GM19395 (cell line): ENCODE results near the gene RYR1.
"Not testable (repeated sequence)": the region's sequence is repeated elsewhere in the genome, so short reads cannot be mapped to it uniquely, and the experiment has no call there.

ENCODE experiments used
- ATAC-seq: cut with Tn5 transposase; IDR thresholded peaks from one replicate; pipeline ENCODE4 v1.9.1; 2021; ENCODE audit warnings: mild to moderate bottlenecking, moderate library complexity; ENCODE audit not compliant: unreplicated experiment

RYR1 gene

GRCh38 chr19:38602856-38603255, 169.4 kb downstream of the RYR1 start:
- ATAC-seq, result not testable (repeated sequence)

GRCh38 chr19:38606131-38606530, 172.6 kb downstream of the RYR1 start:
- no peak for ATAC-seq

GRCh38 chr19:38614289-38614688, 180.8 kb downstream of the RYR1 start:
- ATAC-seq, result no peak

- ATAC-seq, result no peak
Observed at GRCh38 chr19:38615007-38615581, 181.6 kb downstream of the RYR1 start.

- no peak for ATAC-seq
Observed at GRCh38 chr19:38616265-38616664, 182.8 kb downstream of the RYR1 start.

- no peak for ATAC-seq
Observed at GRCh38 chr19:38617283-38617763, 183.8 kb downstream of the RYR1 start.

- ATAC-seq, result peak; percentile 60
Observed at GRCh38 chr19:38617764-38618589, 184.5 kb downstream of the RYR1 start, which contains the start of gene MAP4K1. Gene MAP4K1, minus strand, starts transcription at chr19:38617953. Its CDS starts 58 bp downstream, at chr19:38617895.

GRCh38 chr19:38618590-38619360, 185.3 kb downstream of the RYR1 start, which contains the start of gene EIF3K:
Gene EIF3K, plus strand, starts transcription at chr19:38619188. Its CDS starts 81 bp downstream, at chr19:38619269.
- peak; percentile 57 for ATAC-seq

- no peak for ATAC-seq
Observed at GRCh38 chr19:38619361-38620174, 186.1 kb downstream of the RYR1 start.

- no peak for ATAC-seq
Observed at GRCh38 chr19:38624822-38625221, 191.3 kb downstream of the RYR1 start.

GRCh38 chr19:38626401-38626800, 192.9 kb downstream of the RYR1 start:
- no peak for ATAC-seq

- ATAC-seq, result no peak
Observed at GRCh38 chr19:38629568-38629967, 196.1 kb downstream of the RYR1 start.

- ATAC-seq, result not testable (repeated sequence)
Observed at GRCh38 chr19:38631301-38631700, 197.8 kb downstream of the RYR1 start.

GRCh38 chr19:38631811-38632475, 198.5 kb downstream of the RYR1 start:
- ATAC-seq, result not testable (repeated sequence)

GRCh38 chr19:38632476-38633213, 199.2 kb downstream of the RYR1 start:
- ATAC-seq, result no peak

- no peak for ATAC-seq
Observed at GRCh38 chr19:38634757-38635482, 201.4 kb downstream of the RYR1 start.

- no peak for ATAC-seq
Observed at GRCh38 chr19:38635483-38636399, 202.2 kb downstream of the RYR1 start.
